Astrocyte (in vitro differentiated cells and primary cell): ENCODE results near the gene HOXA5. TPM values are rescaled to one million over a fixed set of nuclear protein-coding genes. Genes with fewer than 3 reads are reported as not detected.

Experiments used
- DNase-seq: peaks from one replicate; pipeline ENCODE4 v3.0.0-alpha.2; 2010; ENCODE audit warnings: low read depth
- FAIRE-seq: peaks from 2 replicates; lab custom pipeline; 2011; peaks lifted over from hg19 to GRCh38; lab: Jason Lieb, UNC
- H2AFZ ChIP-seq: 2 replicates; pipeline ENCODE4 v1.6.0; 2012; ENCODE audit warnings: low read depth, low read length, inconsistent platforms
- H3K27ac ChIP-seq: 2 replicates; pipeline ENCODE4 v1.5.1; 2011; ENCODE audit warnings: low read depth, low read length, inconsistent platforms
- H3K27me3 ChIP-seq: 2 replicates; pipeline ENCODE4 v1.6.0; 2011; ENCODE audit warnings: low read length, inconsistent platforms; ENCODE audit not compliant: insufficient read depth
- H3K36me3 ChIP-seq: 2 replicates; pipeline ENCODE4 v1.5.1; 2011; ENCODE audit warnings: low read length, inconsistent platforms; ENCODE audit not compliant: insufficient read depth
- H3K4me1 ChIP-seq: 2 replicates; pipeline ENCODE4 v1.5.1; 2011; ENCODE audit warnings: low read length, inconsistent platforms; ENCODE audit not compliant: insufficient read depth
- H3K4me2 ChIP-seq: 2 replicates; pipeline ENCODE4 v1.6.0; 2012; ENCODE audit warnings: low read length, inconsistent platforms
- H3K4me3 ChIP-seq: 2 replicates; pipeline ENCODE4 v1.5.1; 2011; ENCODE audit warnings: low read depth, mild to moderate bottlenecking, low read length, inconsistent platforms; ENCODE audit not compliant: insufficient read depth
- H3K79me2 ChIP-seq: 2 replicates; pipeline ENCODE4 v1.6.0; 2012; ENCODE audit warnings: mild to moderate bottlenecking, low read length, inconsistent platforms; ENCODE audit not compliant: insufficient read depth
- H3K9ac ChIP-seq: 2 replicates; pipeline ENCODE4 v1.6.0; 2012; ENCODE audit warnings: mild to moderate bottlenecking, low read length, inconsistent platforms
- H3K9me3 ChIP-seq: 2 replicates; pipeline ENCODE4 v1.5.1; 2012; ENCODE audit warnings: low read depth, mild to moderate bottlenecking, low read length, inconsistent platforms; ENCODE audit not compliant: insufficient read depth
- H4K20me1 ChIP-seq: 2 replicates; pipeline ENCODE4 v1.6.0; 2012; ENCODE audit warnings: low read length, inconsistent platforms; ENCODE audit not compliant: insufficient read depth
- H3K27ac Mint-ChIP-seq: one replicate; pipeline ENCODE4 v1.8.0; 2021; ENCODE audit warnings: mild to moderate bottlenecking, mixed read lengths; ENCODE audit not compliant: unreplicated experiment
- H3K27me3 Mint-ChIP-seq: one replicate; pipeline ENCODE4 v1.8.0; 2021; ENCODE audit warnings: low read depth, mixed read lengths; ENCODE audit not compliant: unreplicated experiment
- H3K36me3 Mint-ChIP-seq: one replicate; pipeline ENCODE4 v1.8.0; 2021; ENCODE audit warnings: low read depth, mixed read lengths; ENCODE audit not compliant: unreplicated experiment
- H3K4me1 Mint-ChIP-seq: one replicate; pipeline ENCODE4 v1.8.0; 2021; ENCODE audit warnings: low read depth, mixed read lengths; ENCODE audit not compliant: unreplicated experiment
- H3K4me3 Mint-ChIP-seq: one replicate; pipeline ENCODE4 v1.8.0; 2021; ENCODE audit warnings: mild to moderate bottlenecking, moderate library complexity, mixed read lengths; ENCODE audit not compliant: unreplicated experiment
- H3K9me3 Mint-ChIP-seq: one replicate; pipeline ENCODE4 v1.8.0; 2021; ENCODE audit warnings: mild to moderate bottlenecking, mixed read lengths; ENCODE audit not compliant: unreplicated experiment
- CTCF ChIP-seq: IDR thresholded peaks from 2 replicates; pipeline ENCODE4 v1.5.1; 2011; ENCODE audit warnings: low read depth, mild to moderate bottlenecking, inconsistent platforms, low read length, moderate library complexity; ENCODE audit not compliant: insufficient read depth
- EZH2 ChIP-seq: IDR thresholded peaks from 2 replicates; pipeline ENCODE4 v1.6.1; 2012; ENCODE audit warnings: mild to moderate bottlenecking, low read length, inconsistent platforms; ENCODE audit not compliant: insufficient read depth
- total RNA-seq: library from RNA; stranded (reverse); gene quantifications from 2 replicates; pipeline ENCODE4 v1.2.1, GENCODE V29; 2021

Gene HOXA5
- total RNA-seq, 1 donor from 2014 or later = not detected

- Histone ChIP-seq H3K36me3 (no peaks in the 10 kb centered on the region), H3K27ac (no peak overlapping the region), H3K9ac (no peak overlapping the region), H3K4me3 (no peak overlapping the region), H4K20me1 (peaks cover 6% of the 10 kb centered on the region), H3K27me3 (peaks cover 92% of the 10 kb centered on the region), H3K79me2 (no peaks in the 10 kb centered on the region), H3K4me1 (peaks cover 5% of the 10 kb centered on the region), H2AFZ (no peak overlapping the region), H3K9me3 (peaks cover 16% of the 10 kb centered on the region), H3K4me2 (no peak overlapping the region)
- Mint-ChIP-seq H3K9me3 (peaks cover 33% of the 10 kb centered on the region), H3K4me1 (no peaks in the 10 kb centered on the region), H3K4me3 (no peak overlapping the region), H3K36me3 (no peaks in the 10 kb centered on the region), H3K27me3 (peaks cover 70% of the 10 kb centered on the region), H3K27ac (peak overlapping the region; percentile 72)
- FAIRE-seq (no peak), DNase-seq (no peak)
- no peak for TF ChIP-seq CTCF
- TF ChIP-seq EZH2 = no peak
These were observed 27.8 kb upstream of the HOXA5 start for GRCh38 chr7:27171325-27171636.

- H3K27me3 Mint-ChIP-seq = peaks cover 67% of the 10 kb centered on the region
- H3K4me3 Mint-ChIP-seq = no peak overlapping the region
- FAIRE-seq (peak; percentile 5), DNase-seq (no peak)
- peaks cover 92% of the 10 kb centered on the region for H3K27me3 ChIP-seq
- no peaks in the 10 kb centered on the region for H3K36me3 Mint-ChIP-seq
- H3K9me3 ChIP-seq = peaks cover 16% of the 10 kb centered on the region
- H3K27ac ChIP-seq = no peak overlapping the region
- H2AFZ ChIP-seq = no peak overlapping the region
- no peak for TF ChIP-seq CTCF
- no peak for TF ChIP-seq EZH2
- H3K9me3 Mint-ChIP-seq = peaks cover 34% of the 10 kb centered on the region
- H3K9ac ChIP-seq = no peak overlapping the region
- H3K79me2 ChIP-seq = no peaks in the 10 kb centered on the region
- no peak overlapping the region for H3K4me2 ChIP-seq
- H3K27ac Mint-ChIP-seq = peak overlapping the region; percentile 72
- no peaks in the 10 kb centered on the region for H3K36me3 ChIP-seq
- H3K4me1 Mint-ChIP-seq = no peaks in the 10 kb centered on the region
- no peak overlapping the region for H3K4me3 ChIP-seq
- H3K4me1 ChIP-seq = peaks cover 5% of the 10 kb centered on the region
- peaks cover 6% of the 10 kb centered on the region for H4K20me1 ChIP-seq
These were observed 27.2 kb upstream of the HOXA5 start for GRCh38 chr7:27170426-27171324.
